GM23338 (cell line): ENCODE results near the gene EGR2. TPM values are rescaled to one million over a fixed set of nuclear protein-coding genes. Genes with fewer than 3 reads are reported as not detected.
A peak's percentile ranks its signal among the peaks of the same experiment; 100 is the strongest.

Experiments used
- ATAC-seq: fragments of 200-7000 bp; cut with Tn5 transposase; 3 replicates; pipeline ENCODE4 v1.9.1; 2020
- DNase-seq: peaks from one replicate; pipeline ENCODE4 v3.0.0-alpha.2; 2015; ENCODE audit warnings: low spot score
- H2AFZ ChIP-seq: fragments of 200-600 bp; sonication (generic); 2 replicates; pipeline ENCODE4 v1.8.0; 2016; ENCODE audit warnings: antibody characterized with exemption, mild to moderate bottlenecking, moderate library complexity
- H3F3A ChIP-seq: fragments of 200-600 bp; sonication (generic); replicated peaks from 2 replicates; pipeline ENCODE4 v1.8.0; 2017; ENCODE audit warnings: antibody characterized with exemption, mixed run types, low read depth
- H3K27ac ChIP-seq: fragments of 200-600 bp; sonication (generic); 2 replicates; pipeline ENCODE4 v1.6.1; 2016; ENCODE audit warnings: low read depth
- H3K27me3 ChIP-seq: fragments of 200-600 bp; sonication (generic); 2 replicates; pipeline ENCODE4 v1.8.0; 2016; ENCODE audit warnings: mild to moderate bottlenecking, mixed run types, moderate library complexity; ENCODE audit not compliant: insufficient read depth
- H3K36me3 ChIP-seq: fragments of 200-600 bp; sonication (generic); 2 replicates; pipeline ENCODE4 v1.8.0; 2016; ENCODE audit warnings: mild to moderate bottlenecking; ENCODE audit not compliant: insufficient read depth
- H3K4me1 ChIP-seq: fragments of 200-600 bp; sonication (generic); 2 replicates; pipeline ENCODE4 v1.8.0; 2016; ENCODE audit warnings: mild to moderate bottlenecking, moderate library complexity; ENCODE audit not compliant: insufficient read depth
- H3K4me2 ChIP-seq: fragments of 200-600 bp; sonication (generic); 2 replicates; pipeline ENCODE4 v1.7.1; 2017; ENCODE audit warnings: mixed run types
- H3K4me3 ChIP-seq: fragments of 200-600 bp; sonication (generic); 2 replicates; pipeline ENCODE4 v1.6.1; 2016; ENCODE audit warnings: mixed run types
- H3K79me2 ChIP-seq: fragments of 200-600 bp; sonication (generic); replicated peaks from 2 replicates; pipeline ENCODE4 v1.8.0; 2017; ENCODE audit warnings: mild to moderate bottlenecking; ENCODE audit not compliant: insufficient read depth
- H3K9me2 ChIP-seq: fragments of 200-600 bp; sonication (generic); 2 replicates; pipeline ENCODE4 v1.8.0; 2017; ENCODE audit not compliant: insufficient read depth
- H4K20me1 ChIP-seq: fragments of 200-600 bp; sonication (generic); replicated peaks from 2 replicates; pipeline ENCODE4 v1.8.0; 2017; ENCODE audit warnings: mild to moderate bottlenecking; ENCODE audit not compliant: insufficient read depth
- H3K27ac Mint-ChIP-seq: 2 replicates; pipeline ENCODE4 v1.8.0; 2020; ENCODE audit warnings: inconsistent platforms, mild to moderate bottlenecking, moderate library complexity, mixed read lengths
- H3K27me3 Mint-ChIP-seq: 3 replicates; pipeline ENCODE4 v1.8.0; 2022; ENCODE audit warnings: low read depth, mild to moderate bottlenecking, moderate library complexity, mixed read lengths, inconsistent platforms; ENCODE audit not compliant: insufficient read depth, poor library complexity
- H3K36me3 Mint-ChIP-seq: 3 replicates; pipeline ENCODE4 v1.8.0; 2021; ENCODE audit warnings: low read depth, mild to moderate bottlenecking, inconsistent platforms, moderate library complexity, mixed read lengths
- H3K4me1 Mint-ChIP-seq: 3 replicates; pipeline ENCODE4 v1.8.0; 2020; ENCODE audit warnings: mild to moderate bottlenecking, inconsistent platforms, mixed read lengths
- H3K4me3 Mint-ChIP-seq: 3 replicates; pipeline ENCODE4 v1.8.0; 2021; ENCODE audit warnings: moderate library complexity, mild to moderate bottlenecking, inconsistent platforms, mixed read lengths
- H3K9me3 Mint-ChIP-seq: 3 replicates; pipeline ENCODE4 v1.8.0; 2020; ENCODE audit warnings: moderate library complexity, mild to moderate bottlenecking, inconsistent platforms, mixed read lengths
- CREB1 ChIP-seq: fragments of 250-450 bp; sonication (Bioruptor Pico); IDR thresholded peaks from 2 replicates; pipeline ENCODE4 v1.5.0; 2020; ENCODE audit warnings: low read depth, mild to moderate bottlenecking, moderate library complexity
- EZH2 ChIP-seq: fragments of 200-600 bp; sonication (generic); IDR thresholded peaks from one replicate; pipeline ENCODE4 v1.8.0; 2017; ENCODE audit warnings: antibody characterized with exemption, mild to moderate bottlenecking, low read depth; ENCODE audit not compliant: unreplicated experiment
- JUNB ChIP-seq: IDR thresholded peaks from one replicate; pipeline ENCODE4 v1.6.1; 2016; ENCODE audit warnings: antibody characterized with exemption; ENCODE audit not compliant: unreplicated experiment
- NANOG ChIP-seq: IDR thresholded peaks from 2 replicates; pipeline ENCODE4 v1.6.1; 2016; ENCODE audit warnings: antibody characterized with exemption, borderline replicate concordance
- STAT1 ChIP-seq: IDR thresholded peaks from one replicate; pipeline ENCODE4 v1.6.1; 2016; ENCODE audit warnings: antibody characterized with exemption; ENCODE audit not compliant: unreplicated experiment
- ZNF114 ChIP-seq: fragments of 250-450 bp; sonication (Bioruptor Pico); IDR thresholded peaks from 2 replicates; pipeline ENCODE4 v1.5.0; 2020; ENCODE audit warnings: mild to moderate bottlenecking, moderate library complexity
- polyA plus RNA-seq: library from polyadenylated mRNA; unstranded; fragments of >200 nt; fragmentation: Nextera tagmentation; extraction: Ambion mirVana; gene quantifications from 2 replicates; pipeline ENCODE4 v1.2.1, GENCODE V29; 2016
- total RNA-seq: library from RNA; depleted of rRNA; stranded (reverse); fragments of >200 nt; shearing (Covaris generic); gene quantifications from 2 replicates; pipeline ENCODE4 v1.2.3, GENCODE V29; 2014
- TF ChIP-seq, protein P1 (sequence below): IDR thresholded peaks from one replicate; pipeline ENCODE4 v1.6.1; 2018; ENCODE audit warnings: antibody characterized with exemption; ENCODE audit not compliant: unreplicated experiment
- TF ChIP-seq, protein P2 (sequence below): fragments of 250-450 bp; sonication (Bioruptor Pico); IDR thresholded peaks from 2 replicates; pipeline ENCODE4 v1.5.0; 2020; ENCODE audit warnings: mild to moderate bottlenecking, moderate library complexity
- TF ChIP-seq, protein P3 (sequence below): IDR thresholded peaks from 2 replicates; pipeline ENCODE4 v1.6.1; 2016; ENCODE audit warnings: antibody characterized with exemption

The EGR2 gene
- total and polyA plus RNA-seq, 2 experiments from 2014 or later = 2.3 to 3.5 TPM

DNA sequence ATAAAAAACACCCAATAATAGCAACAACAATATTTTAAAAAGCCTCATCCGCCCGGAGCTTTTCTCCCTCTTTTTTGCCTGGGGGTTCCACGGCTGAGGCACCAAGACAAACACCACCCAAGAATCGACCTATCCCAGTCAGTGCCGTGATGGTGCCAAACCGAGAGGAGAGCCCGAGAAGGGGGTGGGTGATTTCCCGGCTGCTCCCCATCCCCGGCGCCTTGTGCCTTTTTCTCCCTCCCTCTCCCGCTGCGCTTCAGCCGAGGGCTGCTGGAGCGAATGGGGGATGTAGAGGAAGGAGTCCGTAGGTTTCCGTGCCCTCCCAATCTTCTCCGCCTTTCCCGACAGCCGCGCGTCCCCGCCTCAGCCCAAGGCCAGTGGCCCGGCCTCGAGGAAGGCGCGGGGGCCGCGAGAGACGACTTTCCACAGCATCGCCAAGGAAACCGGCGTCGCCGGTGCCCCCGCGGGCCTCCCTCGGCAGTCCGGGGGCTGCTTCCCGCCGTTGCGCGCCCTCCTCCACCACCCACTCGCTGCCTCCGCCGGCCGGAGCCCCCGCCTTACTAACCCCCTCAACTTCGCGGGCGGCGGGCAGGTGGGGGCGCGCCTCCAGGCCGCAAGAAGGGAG is 1.3 kb downstream of the EGR2 start (continued):
- TF ChIP-seq, protein P1, sequence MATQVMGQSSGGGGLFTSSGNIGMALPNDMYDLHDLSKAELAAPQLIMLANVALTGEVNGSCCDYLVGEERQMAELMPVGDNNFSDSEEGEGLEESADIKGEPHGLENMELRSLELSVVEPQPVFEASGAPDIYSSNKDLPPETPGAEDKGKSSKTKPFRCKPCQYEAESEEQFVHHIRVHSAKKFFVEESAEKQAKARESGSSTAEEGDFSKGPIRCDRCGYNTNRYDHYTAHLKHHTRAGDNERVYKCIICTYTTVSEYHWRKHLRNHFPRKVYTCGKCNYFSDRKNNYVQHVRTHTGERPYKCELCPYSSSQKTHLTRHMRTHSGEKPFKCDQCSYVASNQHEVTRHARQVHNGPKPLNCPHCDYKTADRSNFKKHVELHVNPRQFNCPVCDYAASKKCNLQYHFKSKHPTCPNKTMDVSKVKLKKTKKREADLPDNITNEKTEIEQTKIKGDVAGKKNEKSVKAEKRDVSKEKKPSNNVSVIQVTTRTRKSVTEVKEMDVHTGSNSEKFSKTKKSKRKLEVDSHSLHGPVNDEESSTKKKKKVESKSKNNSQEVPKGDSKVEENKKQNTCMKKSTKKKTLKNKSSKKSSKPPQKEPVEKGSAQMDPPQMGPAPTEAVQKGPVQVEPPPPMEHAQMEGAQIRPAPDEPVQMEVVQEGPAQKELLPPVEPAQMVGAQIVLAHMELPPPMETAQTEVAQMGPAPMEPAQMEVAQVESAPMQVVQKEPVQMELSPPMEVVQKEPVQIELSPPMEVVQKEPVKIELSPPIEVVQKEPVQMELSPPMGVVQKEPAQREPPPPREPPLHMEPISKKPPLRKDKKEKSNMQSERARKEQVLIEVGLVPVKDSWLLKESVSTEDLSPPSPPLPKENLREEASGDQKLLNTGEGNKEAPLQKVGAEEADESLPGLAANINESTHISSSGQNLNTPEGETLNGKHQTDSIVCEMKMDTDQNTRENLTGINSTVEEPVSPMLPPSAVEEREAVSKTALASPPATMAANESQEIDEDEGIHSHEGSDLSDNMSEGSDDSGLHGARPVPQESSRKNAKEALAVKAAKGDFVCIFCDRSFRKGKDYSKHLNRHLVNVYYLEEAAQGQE = no peak

- Mint-ChIP-seq H3K27me3 (peaks cover 57% of the 10 kb centered on the region), H3K36me3 (no peaks in the 10 kb centered on the region; the same call in 2 of the 3 replicates), H3K4me1 (peaks cover 19% of the 10 kb centered on the region), H3K4me3 (peak overlapping the region; percentile 82; the same call in 2 of the 3 replicates), H3K27ac (no peak overlapping the region), H3K9me3 (peaks cover 3% of the 10 kb centered on the region)
- ATAC-seq (no peak), DNase-seq (no peak)
- Histone ChIP-seq H4K20me1 (peaks cover 5% of the 10 kb centered on the region; the same call in 1 of the 2 replicates), H3K4me3 (no peak overlapping the region), H3K36me3 (no peaks in the 10 kb centered on the region), H3F3A (peaks cover 10% of the 10 kb centered on the region), H2AFZ (no peak overlapping the region), H3K4me1 (peaks cover 3% of the 10 kb centered on the region; the same call in 1 of the 2 replicates), H3K27me3 (peaks cover 55% of the 10 kb centered on the region), H3K27ac (no peak overlapping the region), H3K79me2 (peaks cover 6% of the 10 kb centered on the region), H3K4me2 (no peak overlapping the region; the same call in 1 of the 2 replicates), H3K9me2 (no peaks in the 10 kb centered on the region)
- TF ChIP-seq NANOG = no peak
- TF ChIP-seq STAT1 = no peak
- TF ChIP-seq, protein P2, sequence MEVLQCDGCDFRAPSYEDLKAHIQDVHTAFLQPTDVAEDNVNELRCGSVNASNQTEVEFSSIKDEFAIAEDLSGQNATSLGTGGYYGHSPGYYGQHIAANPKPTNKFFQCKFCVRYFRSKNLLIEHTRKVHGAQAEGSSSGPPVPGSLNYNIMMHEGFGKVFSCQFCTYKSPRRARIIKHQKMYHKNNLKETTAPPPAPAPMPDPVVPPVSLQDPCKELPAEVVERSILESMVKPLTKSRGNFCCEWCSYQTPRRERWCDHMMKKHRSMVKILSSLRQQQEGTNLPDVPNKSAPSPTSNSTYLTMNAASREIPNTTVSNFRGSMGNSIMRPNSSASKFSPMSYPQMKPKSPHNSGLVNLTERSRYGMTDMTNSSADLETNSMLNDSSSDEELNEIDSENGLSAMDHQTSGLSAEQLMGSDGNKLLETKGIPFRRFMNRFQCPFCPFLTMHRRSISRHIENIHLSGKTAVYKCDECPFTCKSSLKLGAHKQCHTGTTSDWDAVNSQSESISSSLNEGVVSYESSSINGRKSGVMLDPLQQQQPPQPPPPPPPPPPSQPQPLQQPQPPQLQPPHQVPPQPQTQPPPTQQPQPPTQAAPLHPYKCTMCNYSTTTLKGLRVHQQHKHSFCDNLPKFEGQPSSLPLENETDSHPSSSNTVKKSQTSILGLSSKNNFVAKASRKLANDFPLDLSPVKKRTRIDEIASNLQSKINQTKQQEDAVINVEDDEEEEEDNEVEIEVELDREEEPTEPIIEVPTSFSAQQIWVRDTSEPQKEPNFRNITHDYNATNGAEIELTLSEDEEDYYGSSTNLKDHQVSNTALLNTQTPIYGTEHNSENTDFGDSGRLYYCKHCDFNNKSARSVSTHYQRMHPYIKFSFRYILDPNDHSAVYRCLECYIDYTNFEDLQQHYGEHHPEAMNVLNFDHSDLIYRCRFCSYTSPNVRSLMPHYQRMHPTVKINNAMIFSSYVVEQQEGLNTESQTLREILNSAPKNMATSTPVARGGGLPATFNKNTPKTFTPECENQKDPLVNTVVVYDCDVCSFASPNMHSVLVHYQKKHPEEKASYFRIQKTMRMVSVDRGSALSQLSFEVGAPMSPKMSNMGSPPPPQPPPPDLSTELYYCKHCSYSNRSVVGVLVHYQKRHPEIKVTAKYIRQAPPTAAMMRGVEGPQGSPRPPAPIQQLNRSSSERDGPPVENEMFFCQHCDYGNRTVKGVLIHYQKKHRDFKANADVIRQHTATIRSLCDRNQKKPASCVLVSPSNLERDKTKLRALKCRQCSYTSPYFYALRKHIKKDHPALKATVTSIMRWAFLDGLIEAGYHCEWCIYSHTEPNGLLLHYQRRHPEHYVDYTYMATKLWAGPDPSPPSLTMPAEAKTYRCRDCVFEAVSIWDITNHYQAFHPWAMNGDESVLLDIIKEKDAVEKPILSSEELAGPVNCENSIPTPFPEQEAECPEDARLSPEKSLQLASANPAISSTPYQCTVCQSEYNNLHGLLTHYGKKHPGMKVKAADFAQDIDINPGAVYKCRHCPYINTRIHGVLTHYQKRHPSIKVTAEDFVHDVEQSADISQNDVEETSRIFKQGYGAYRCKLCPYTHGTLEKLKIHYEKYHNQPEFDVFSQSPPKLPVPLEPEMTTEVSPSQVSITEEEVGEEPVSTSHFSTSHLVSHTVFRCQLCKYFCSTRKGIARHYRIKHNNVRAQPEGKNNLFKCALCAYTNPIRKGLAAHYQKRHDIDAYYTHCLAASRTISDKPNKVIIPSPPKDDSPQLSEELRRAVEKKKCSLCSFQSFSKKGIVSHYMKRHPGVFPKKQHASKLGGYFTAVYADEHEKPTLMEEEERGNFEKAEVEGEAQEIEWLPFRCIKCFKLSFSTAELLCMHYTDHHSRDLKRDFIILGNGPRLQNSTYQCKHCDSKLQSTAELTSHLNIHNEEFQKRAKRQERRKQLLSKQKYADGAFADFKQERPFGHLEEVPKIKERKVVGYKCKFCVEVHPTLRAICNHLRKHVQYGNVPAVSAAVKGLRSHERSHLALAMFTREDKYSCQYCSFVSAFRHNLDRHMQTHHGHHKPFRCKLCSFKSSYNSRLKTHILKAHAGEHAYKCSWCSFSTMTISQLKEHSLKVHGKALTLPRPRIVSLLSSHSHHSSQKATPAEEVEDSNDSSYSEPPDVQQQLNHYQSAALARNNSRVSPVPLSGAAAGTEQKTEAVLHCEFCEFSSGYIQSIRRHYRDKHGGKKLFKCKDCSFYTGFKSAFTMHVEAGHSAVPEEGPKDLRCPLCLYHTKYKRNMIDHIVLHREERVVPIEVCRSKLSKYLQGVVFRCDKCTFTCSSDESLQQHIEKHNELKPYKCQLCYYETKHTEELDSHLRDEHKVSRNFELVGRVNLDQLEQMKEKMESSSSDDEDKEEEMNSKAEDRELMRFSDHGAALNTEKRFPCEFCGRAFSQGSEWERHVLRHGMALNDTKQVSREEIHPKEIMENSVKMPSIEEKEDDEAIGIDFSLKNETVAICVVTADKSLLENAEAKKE (CRISPR knock-in tag) = no peak
- TF ChIP-seq, protein P1 = no peak
- TF ChIP-seq CREB1 (CRISPR knock-in tag) = no peak
- TF ChIP-seq, protein P3, sequence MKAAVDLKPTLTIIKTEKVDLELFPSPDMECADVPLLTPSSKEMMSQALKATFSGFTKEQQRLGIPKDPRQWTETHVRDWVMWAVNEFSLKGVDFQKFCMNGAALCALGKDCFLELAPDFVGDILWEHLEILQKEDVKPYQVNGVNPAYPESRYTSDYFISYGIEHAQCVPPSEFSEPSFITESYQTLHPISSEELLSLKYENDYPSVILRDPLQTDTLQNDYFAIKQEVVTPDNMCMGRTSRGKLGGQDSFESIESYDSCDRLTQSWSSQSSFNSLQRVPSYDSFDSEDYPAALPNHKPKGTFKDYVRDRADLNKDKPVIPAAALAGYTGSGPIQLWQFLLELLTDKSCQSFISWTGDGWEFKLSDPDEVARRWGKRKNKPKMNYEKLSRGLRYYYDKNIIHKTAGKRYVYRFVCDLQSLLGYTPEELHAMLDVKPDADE = no peak
- TF ChIP-seq EZH2 = no peak
- no peak for TF ChIP-seq JUNB
- TF ChIP-seq ZNF114 (CRISPR knock-in tag) = no peak
Measured at GRCh38 chr10:62813981-62814380, 2.2 kb downstream of the EGR2 start.
